ENCODE measurements around the gene PSMC5.

GRCh38 chr17:63826468-63827001, 696 bp upstream of the PSMC5 start:
- TF ChIP-seq CTCF (conservative IDR thresholded peaks at IDR 0.05; ENCODE audit: low read length) (no peak), EZH2phosphoT487 (IDR thresholded peaks at IDR 0.05; ENCODE audit: borderline replicate concordance) (no peak)
